ENCODE results near the gene SYNGAP1.

The SYNGAP1 gene

DNA sequence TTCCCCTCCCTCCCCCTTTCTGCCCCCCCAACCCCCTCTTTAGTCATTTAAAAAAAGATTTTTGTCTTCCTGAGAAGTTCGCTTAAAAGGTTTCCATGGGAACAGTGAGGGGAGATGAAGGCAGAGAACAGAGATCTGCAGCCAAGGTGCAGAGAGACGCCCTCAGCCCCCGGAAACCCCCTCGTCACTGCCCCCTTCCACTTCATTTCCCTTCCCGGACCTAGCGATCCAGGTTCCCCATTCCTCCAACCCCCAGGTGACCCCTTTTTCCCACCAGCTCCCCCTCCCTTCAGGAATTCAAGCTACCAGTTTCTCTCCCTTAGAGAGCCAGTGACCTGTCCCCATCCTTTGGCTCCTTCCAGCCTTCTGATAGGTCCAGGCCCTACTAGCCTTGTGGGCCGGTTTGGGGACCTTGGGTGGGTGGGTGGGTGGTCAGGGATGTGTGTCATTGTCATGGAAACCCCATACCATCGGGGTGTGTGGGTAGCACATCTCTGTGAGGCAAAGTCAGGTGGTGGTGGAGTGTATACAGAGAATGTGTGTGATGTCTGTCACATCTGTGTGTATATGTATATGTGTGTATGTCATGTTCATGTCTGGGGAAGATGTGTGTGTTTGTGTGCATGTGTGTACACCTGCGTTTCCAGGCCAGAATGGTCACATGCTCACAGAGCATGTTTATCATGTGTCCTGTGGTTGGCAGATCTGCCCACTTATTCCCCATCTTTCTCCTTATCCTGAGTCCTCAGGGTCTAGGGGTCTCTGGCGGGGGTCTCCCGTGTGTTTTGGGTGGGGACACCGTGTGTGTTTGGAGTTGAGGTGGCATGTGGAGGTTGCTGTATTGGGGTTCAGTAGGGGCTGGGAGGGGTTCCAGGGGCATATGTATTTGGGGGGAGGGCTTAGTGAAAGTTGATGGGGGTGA, 7.0 kb downstream of the SYNGAP1 start:
- TF ChIP-seq, protein P1, sequence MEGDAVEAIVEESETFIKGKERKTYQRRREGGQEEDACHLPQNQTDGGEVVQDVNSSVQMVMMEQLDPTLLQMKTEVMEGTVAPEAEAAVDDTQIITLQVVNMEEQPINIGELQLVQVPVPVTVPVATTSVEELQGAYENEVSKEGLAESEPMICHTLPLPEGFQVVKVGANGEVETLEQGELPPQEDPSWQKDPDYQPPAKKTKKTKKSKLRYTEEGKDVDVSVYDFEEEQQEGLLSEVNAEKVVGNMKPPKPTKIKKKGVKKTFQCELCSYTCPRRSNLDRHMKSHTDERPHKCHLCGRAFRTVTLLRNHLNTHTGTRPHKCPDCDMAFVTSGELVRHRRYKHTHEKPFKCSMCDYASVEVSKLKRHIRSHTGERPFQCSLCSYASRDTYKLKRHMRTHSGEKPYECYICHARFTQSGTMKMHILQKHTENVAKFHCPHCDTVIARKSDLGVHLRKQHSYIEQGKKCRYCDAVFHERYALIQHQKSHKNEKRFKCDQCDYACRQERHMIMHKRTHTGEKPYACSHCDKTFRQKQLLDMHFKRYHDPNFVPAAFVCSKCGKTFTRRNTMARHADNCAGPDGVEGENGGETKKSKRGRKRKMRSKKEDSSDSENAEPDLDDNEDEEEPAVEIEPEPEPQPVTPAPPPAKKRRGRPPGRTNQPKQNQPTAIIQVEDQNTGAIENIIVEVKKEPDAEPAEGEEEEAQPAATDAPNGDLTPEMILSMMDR (IDR thresholded peaks at IDR 0.05), result no peak
- TF ChIP-seq ZFX (IDR thresholded peaks at IDR 0.05; ENCODE audit: borderline replicate concordance), result no peak
- H3K27ac ChIP-seq, result peak overlapping the region; percentile 88

DNA sequence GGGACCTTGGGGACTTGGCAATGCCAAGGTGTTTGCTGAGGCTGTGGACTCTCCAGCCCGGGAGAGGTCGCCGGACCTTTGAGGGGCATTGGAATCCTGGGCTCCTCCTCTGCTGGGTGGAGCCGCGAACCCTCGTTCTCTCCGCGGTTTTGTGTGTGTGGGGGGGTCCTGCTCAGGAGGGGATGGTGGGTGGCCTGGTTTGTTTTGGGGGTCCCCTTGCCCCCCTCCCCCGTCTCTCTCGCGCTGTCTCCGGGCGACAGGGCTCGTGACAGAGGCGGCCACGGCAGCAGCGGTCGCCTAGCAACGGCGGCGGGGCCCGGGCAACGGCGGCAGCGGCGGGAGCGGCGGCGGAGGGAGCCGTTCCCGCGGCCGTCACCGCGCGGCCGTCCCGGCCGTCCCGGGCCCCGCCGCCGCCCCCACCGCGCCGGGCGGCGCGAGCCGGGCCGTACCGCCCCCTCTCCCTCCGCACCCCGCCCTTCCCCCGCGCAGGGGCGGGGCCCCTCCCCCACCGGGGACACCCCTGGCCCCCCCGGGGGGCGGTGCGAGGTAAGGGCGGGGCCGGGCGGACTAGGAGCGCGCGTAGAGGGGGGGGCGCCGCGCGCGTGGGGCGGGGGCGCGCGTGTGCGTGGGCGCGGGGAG, 7.8 kb downstream of the SYNGAP1 start:
- peak overlapping the region; percentile 88 for H3K27ac ChIP-seq
- TF ChIP-seq, protein P1 (IDR thresholded peaks at IDR 0.05), result peak; percentile 18
- TF ChIP-seq ZFX (IDR thresholded peaks at IDR 0.05; ENCODE audit: borderline replicate concordance), result no peak

DNA sequence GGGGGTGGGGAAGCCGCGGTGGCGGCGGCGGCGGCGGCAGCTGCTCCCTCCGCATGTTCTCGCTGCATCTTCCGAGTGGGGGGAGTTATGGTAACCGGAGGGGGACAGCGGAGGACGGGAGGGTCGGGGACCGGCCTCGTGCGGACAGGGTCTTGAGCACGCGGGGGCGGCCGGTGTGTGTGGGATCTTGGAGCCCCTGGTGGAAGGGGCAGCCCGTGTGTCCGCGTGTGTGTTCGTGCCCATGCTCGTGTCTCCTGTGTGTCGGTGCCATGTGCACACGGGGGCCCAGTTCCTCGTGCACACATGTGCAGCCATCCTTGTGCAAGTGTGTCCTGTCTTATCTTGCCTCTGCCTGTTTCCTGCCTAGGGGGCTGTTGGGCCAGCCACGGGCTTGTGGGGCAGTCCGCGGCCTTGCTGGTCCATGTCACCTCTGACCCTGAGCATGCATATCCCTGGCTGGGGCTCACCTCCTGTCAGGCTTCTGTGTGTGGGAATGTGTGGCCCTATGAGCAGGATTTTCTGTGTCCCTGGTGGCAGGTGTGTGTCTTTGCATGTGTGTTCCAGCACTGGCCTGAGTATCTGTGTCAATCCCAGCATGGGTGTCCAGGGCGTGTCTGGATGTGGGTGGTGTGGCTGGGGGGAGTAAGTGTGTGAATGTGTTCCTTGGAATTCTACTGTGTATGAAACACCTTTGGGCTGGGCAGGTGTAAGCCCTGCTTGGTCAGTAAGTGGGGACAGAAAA, 8.5 kb downstream of the SYNGAP1 start:
- peak overlapping the region; percentile 88 for H3K27ac ChIP-seq
- no peak for TF ChIP-seq ZFX (IDR thresholded peaks at IDR 0.05; ENCODE audit: borderline replicate concordance)
- TF ChIP-seq, protein P1 (IDR thresholded peaks at IDR 0.05), result peak; percentile 26; the same call in 1 of the 2 replicates

DNA sequence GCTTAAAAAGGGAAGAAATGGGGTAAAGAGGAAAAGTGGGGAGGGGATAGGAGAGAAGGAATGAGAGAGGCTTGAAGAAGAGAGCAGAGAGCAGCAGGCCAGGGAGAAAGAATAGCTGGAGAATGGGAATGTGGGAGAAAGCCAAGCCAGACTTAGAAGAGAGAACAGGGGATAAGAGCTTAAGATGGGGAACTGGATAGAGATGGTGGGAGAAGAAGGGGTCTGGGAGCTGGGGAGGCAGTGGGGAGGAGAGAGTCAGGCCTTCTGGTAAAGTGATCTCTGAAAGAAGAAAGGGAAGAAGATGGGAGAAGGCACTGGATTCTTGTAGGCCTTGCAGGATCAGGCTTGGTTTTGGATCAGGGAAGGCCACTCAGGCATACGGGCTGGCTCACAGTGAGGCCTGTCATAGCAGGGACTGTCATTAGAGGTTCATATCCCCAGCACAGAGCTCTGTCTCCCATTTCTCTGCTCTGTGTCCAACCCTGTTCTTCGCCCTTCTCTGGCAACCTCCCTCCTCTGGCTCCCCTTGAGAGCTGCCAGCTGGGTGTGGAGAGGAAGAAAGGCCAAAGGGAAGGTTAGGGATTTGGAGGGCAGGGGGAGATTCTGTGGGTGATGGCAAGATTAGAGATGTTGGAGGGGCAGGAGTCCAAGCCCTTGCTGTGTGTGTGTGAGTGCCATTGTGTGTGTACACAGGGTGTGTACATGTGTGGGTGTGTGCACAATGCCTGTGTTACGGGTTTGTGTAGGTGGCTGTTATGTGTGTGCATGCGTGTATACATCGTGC, 9.3 kb downstream of the SYNGAP1 start:
- H3K27ac ChIP-seq, result peak overlapping the region; percentile 88
- TF ChIP-seq, protein P1 (IDR thresholded peaks at IDR 0.05), result no peak
- no peak for TF ChIP-seq ZFX (IDR thresholded peaks at IDR 0.05; ENCODE audit: borderline replicate concordance)

DNA sequence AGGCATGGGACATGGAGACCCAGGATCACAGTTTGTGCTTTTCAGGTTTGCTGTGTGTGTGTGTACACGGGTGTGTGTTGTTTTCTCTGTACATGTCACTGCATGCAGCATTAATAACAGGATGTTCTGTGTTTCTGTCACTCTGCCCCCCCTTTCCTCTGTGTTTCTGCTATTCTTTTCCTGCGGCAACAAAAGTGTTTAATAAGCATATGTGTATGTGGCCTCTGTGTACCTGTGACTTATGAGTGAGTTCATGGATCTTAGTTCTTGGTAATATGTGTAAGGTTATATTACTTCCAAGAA, 9.8 kb downstream of the SYNGAP1 start:
- peak overlapping the region; percentile 88 for H3K27ac ChIP-seq

DNA sequence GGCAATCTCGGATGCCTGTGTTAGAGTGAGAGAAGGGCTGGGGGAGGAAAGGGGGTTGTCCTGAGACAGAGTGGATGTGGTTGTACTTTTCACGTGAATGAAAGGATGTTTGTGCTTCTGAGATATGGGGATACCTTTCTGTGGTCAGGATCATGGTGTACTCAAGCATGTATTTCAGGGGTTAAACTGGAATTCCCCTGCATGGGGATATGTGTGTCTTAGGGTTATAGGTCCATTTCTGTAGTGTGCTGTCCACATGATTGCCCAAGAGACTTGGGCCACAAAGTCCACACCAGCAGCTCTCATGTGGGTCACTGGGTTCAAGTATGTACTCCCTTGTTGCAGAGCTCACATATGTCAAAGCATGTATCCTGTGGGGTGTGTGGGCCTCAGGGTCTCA, 10.5 kb downstream of the SYNGAP1 start:
- H3K27ac ChIP-seq, result peak overlapping the region; percentile 88; the same call in 1 of the 2 replicates
- TF ChIP-seq ZFX (IDR thresholded peaks at IDR 0.05; ENCODE audit: borderline replicate concordance), result no peak
- TF ChIP-seq, protein P1 (IDR thresholded peaks at IDR 0.05), result no peak

More for the DNA sequence above, 9.8 kb downstream of the SYNGAP1 start:
- TF ChIP-seq, protein P1 (IDR thresholded peaks at IDR 0.05), result no peak
- TF ChIP-seq ZFX (IDR thresholded peaks at IDR 0.05; ENCODE audit: borderline replicate concordance), result no peak

Measured in 22Rv1 (cell line).